Nephron progenitor cell (in vitro differentiated cells): ENCODE measurements around the gene NR2C1.
"Not testable (repeated sequence)": the region's sequence is repeated elsewhere in the genome, so short reads cannot be mapped to it uniquely, and the experiment has no call there.

ENCODE experiments used
- DNase-seq: peaks from one replicate; pipeline ENCODE4 v3.0.0; 2021
- H3K27ac Mint-ChIP-seq: 2 replicates; pipeline ENCODE4 v1.8.0; 2021; ENCODE audit warnings: mild to moderate bottlenecking, moderate library complexity, mixed read lengths
- H3K27me3 Mint-ChIP-seq: 2 replicates; pipeline ENCODE4 v1.8.0; 2021; ENCODE audit warnings: mild to moderate bottlenecking, low read depth, mixed read lengths; ENCODE audit not compliant: poor library complexity
- H3K36me3 Mint-ChIP-seq: 2 replicates; pipeline ENCODE4 v1.8.0; 2021; ENCODE audit warnings: low read depth, mixed read lengths
- H3K4me1 Mint-ChIP-seq: 2 replicates; pipeline ENCODE4 v1.8.0; 2021; ENCODE audit warnings: mixed read lengths
- H3K4me3 Mint-ChIP-seq: 2 replicates; pipeline ENCODE4 v1.8.0; 2021; ENCODE audit warnings: mild to moderate bottlenecking, moderate library complexity, mixed read lengths
- H3K9me3 Mint-ChIP-seq: 2 replicates; pipeline ENCODE4 v1.8.0; 2021; ENCODE audit warnings: mild to moderate bottlenecking, moderate library complexity, mixed read lengths
- CTCF ChIP-seq: fragments of 200-600 bp; sonication (generic); IDR thresholded peaks from 2 replicates; pipeline ENCODE4 v1.5.0; 2021; ENCODE audit warnings: antibody characterized with exemption

Gene NR2C1

GRCh38 chr12:95102916-95103671 is 29.7 kb upstream of the NR2C1 start:
- H3K9me3 Mint-ChIP-seq, result no peaks in the 10 kb centered on the region

GRCh38 chr12:95101957-95102356 is 28.5 kb upstream of the NR2C1 start:
- not testable (repeated sequence) for H3K27me3 Mint-ChIP-seq, H3K9me3 Mint-ChIP-seq, H3K27ac Mint-ChIP-seq, H3K4me3 Mint-ChIP-seq, H3K4me1 Mint-ChIP-seq, DNase-seq
- peaks cover 55% of the 10 kb centered on the region for H3K36me3 Mint-ChIP-seq

More at GRCh38 chr12:95102916-95103671, 29.7 kb upstream of the NR2C1 start:
- Mint-ChIP-seq H3K4me3 (no peak overlapping the region), H3K36me3 (peaks cover 61% of the 10 kb centered on the region), H3K27ac (peak overlapping the region; percentile 75), H3K27me3 (no peaks in the 10 kb centered on the region), H3K4me1 (peaks cover 5% of the 10 kb centered on the region)
- no peak for DNase-seq
- no peak for TF ChIP-seq CTCF

- Mint-ChIP-seq H3K4me1 (peaks cover 13% of the 10 kb centered on the region), H3K4me3 (no peak overlapping the region), H3K9me3 (no peaks in the 10 kb centered on the region), H3K27ac (peak overlapping the region; percentile 30), H3K36me3 (peaks cover 47% of the 10 kb centered on the region), H3K27me3 (no peaks in the 10 kb centered on the region)
- TF ChIP-seq CTCF, result no peak
- DNase-seq, result no peak
These were observed 27.1 kb upstream of the NR2C1 start for GRCh38 chr12:95100264-95101190.

- Mint-ChIP-seq H3K27ac (no peak overlapping the region), H3K4me1 (peaks cover 13% of the 10 kb centered on the region), H3K4me3 (no peak overlapping the region), H3K27me3 (no peaks in the 10 kb centered on the region), H3K36me3 (peaks cover 42% of the 10 kb centered on the region), H3K9me3 (no peaks in the 10 kb centered on the region)
- TF ChIP-seq CTCF, result no peak
- no peak for DNase-seq
These were observed 25.9 kb upstream of the NR2C1 start for GRCh38 chr12:95099270-95099790.

GRCh38 chr12:95096852-95097251 is 23.4 kb upstream of the NR2C1 start:
- H3K36me3 Mint-ChIP-seq, result peaks cover 45% of the 10 kb centered on the region
- no peaks in the 10 kb centered on the region for H3K9me3 Mint-ChIP-seq
- no peak for DNase-seq
- no peak overlapping the region for H3K4me3 Mint-ChIP-seq
- H3K27ac Mint-ChIP-seq, result peak overlapping the region; percentile 10
- no peak for TF ChIP-seq CTCF
- H3K4me1 Mint-ChIP-seq, result peaks cover 8% of the 10 kb centered on the region
- H3K27me3 Mint-ChIP-seq, result peaks cover 7% of the 10 kb centered on the region

- Mint-ChIP-seq H3K36me3 (peaks cover 48% of the 10 kb centered on the region), H3K4me3 (no peak overlapping the region), H3K4me1 (peaks cover 8% of the 10 kb centered on the region), H3K27ac (peak overlapping the region; percentile 10), H3K27me3 (peaks cover 7% of the 10 kb centered on the region), H3K9me3 (no peaks in the 10 kb centered on the region)
- DNase-seq, result no peak
- no peak for TF ChIP-seq CTCF
These were observed 23.0 kb upstream of the NR2C1 start for GRCh38 chr12:95096378-95096777.

- H3K36me3 Mint-ChIP-seq, result peaks cover 49% of the 10 kb centered on the region
- not testable (repeated sequence) for H3K4me1 Mint-ChIP-seq, DNase-seq, H3K4me3 Mint-ChIP-seq, H3K27ac Mint-ChIP-seq, H3K27me3 Mint-ChIP-seq, H3K9me3 Mint-ChIP-seq
These were observed 22.4 kb upstream of the NR2C1 start for GRCh38 chr12:95095866-95096265.
